Loucy (cell line): ENCODE results near the gene SPSB1.

Experiments used
- H2AFZ ChIP-seq: fragments of 200-600 bp; sonication (generic); 2 replicates; pipeline ENCODE4 v1.6.0; 2016; ENCODE audit warnings: antibody characterized with exemption, mild to moderate bottlenecking, low read length, moderate library complexity
- H3F3A ChIP-seq: fragments of 200-600 bp; 2 replicates; pipeline ENCODE4 v1.6.0; 2016; ENCODE audit warnings: antibody characterized with exemption, low read depth, mild to moderate bottlenecking
- H3K27me3 ChIP-seq: fragments of 200-600 bp; sonication (generic); 2 replicates; pipeline ENCODE4 v1.6.1; 2014; ENCODE audit warnings: low read length, mild to moderate bottlenecking; ENCODE audit not compliant: insufficient read depth, poor library complexity, severe bottlenecking
- H3K36me3 ChIP-seq: fragments of 200-600 bp; sonication (generic); 2 replicates; pipeline ENCODE4 v1.6.1; 2016; ENCODE audit warnings: low read length; ENCODE audit not compliant: insufficient read depth
- H3K4me1 ChIP-seq: fragments of 200-600 bp; sonication (generic); 2 replicates; pipeline ENCODE4 v1.5.1; 2014; ENCODE audit warnings: low read length, mild to moderate bottlenecking; ENCODE audit not compliant: insufficient read depth, poor library complexity, severe bottlenecking
- H3K4me2 ChIP-seq: fragments of 200-600 bp; sonication (generic); 2 replicates; pipeline ENCODE4 v1.6.0; 2014; ENCODE audit warnings: antibody characterized with exemption, low read length, low read depth, mild to moderate bottlenecking; ENCODE audit not compliant: poor library complexity, severe bottlenecking
- H3K4me3 ChIP-seq: fragments of 200-600 bp; sonication (generic); 2 replicates; pipeline ENCODE4 v1.5.1; 2014; ENCODE audit warnings: low read length, mild to moderate bottlenecking, mixed read lengths; ENCODE audit not compliant: poor library complexity, severe bottlenecking
- H3K79me2 ChIP-seq: fragments of 200-600 bp; sonication (generic); 2 replicates; pipeline ENCODE4 v1.6.1; 2014; ENCODE audit warnings: low read length; ENCODE audit not compliant: insufficient read depth
- H3K9ac ChIP-seq: fragments of 200-600 bp; sonication (generic); 2 replicates; pipeline ENCODE4 v1.6.0; 2014; ENCODE audit warnings: mild to moderate bottlenecking, low read depth, low read length, moderate library complexity; ENCODE audit not compliant: poor library complexity, severe bottlenecking
- H3K9me2 ChIP-seq: fragments of 200-600 bp; sonication (generic); replicated peaks from 2 replicates; pipeline ENCODE4 v1.6.1; 2016; ENCODE audit warnings: low read depth, low read length, mixed read lengths
- H3K9me3 ChIP-seq: fragments of 200-600 bp; sonication (generic); 2 replicates; pipeline ENCODE4 v1.6.1; 2014; ENCODE audit warnings: mild to moderate bottlenecking, antibody characterized with exemption, low read length, low read depth; ENCODE audit not compliant: insufficient read depth
- H4K20me1 ChIP-seq: fragments of 200-600 bp; sonication (generic); 2 replicates; pipeline ENCODE4 v1.6.0; 2014; ENCODE audit warnings: antibody characterized with exemption, low read length, mild to moderate bottlenecking; ENCODE audit not compliant: insufficient read depth, poor library complexity, severe bottlenecking
- EZH2phosphoT487 ChIP-seq: fragments of 200-600 bp; IDR thresholded peaks from 2 replicates; pipeline ENCODE4 v1.6.1; 2018; ENCODE audit warnings: antibody characterized with exemption, mild to moderate bottlenecking, moderate library complexity, borderline replicate concordance
- TF ChIP-seq, protein P1 (sequence below): fragments of 200-600 bp; sonication (generic); conservative IDR thresholded peaks from 2 replicates; pipeline ENCODE4 v1.5.1; 2014; ENCODE audit warnings: mild to moderate bottlenecking, antibody characterized with exemption, low read length

Gene SPSB1

GRCh38 chr1:9366298-9366697 lies 73.6 kb downstream of the SPSB1 start:
- no peaks in the 10 kb centered on the region for H3K27me3 ChIP-seq
- H2AFZ ChIP-seq, result no peak overlapping the region
- no peak overlapping the region for H3K9ac ChIP-seq
- H3K9me3 ChIP-seq, result no peaks in the 10 kb centered on the region
- no peak for TF ChIP-seq EZH2phosphoT487
- TF ChIP-seq, protein P1, sequence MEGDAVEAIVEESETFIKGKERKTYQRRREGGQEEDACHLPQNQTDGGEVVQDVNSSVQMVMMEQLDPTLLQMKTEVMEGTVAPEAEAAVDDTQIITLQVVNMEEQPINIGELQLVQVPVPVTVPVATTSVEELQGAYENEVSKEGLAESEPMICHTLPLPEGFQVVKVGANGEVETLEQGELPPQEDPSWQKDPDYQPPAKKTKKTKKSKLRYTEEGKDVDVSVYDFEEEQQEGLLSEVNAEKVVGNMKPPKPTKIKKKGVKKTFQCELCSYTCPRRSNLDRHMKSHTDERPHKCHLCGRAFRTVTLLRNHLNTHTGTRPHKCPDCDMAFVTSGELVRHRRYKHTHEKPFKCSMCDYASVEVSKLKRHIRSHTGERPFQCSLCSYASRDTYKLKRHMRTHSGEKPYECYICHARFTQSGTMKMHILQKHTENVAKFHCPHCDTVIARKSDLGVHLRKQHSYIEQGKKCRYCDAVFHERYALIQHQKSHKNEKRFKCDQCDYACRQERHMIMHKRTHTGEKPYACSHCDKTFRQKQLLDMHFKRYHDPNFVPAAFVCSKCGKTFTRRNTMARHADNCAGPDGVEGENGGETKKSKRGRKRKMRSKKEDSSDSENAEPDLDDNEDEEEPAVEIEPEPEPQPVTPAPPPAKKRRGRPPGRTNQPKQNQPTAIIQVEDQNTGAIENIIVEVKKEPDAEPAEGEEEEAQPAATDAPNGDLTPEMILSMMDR, result no peak
- no peak overlapping the region for H3K4me2 ChIP-seq
- H3K9me2 ChIP-seq, result no peaks in the 10 kb centered on the region
- peaks cover 25% of the 10 kb centered on the region for H4K20me1 ChIP-seq
- peaks cover 65% of the 10 kb centered on the region for H3K79me2 ChIP-seq
- no peak overlapping the region for H3K4me3 ChIP-seq
- H3K4me1 ChIP-seq, result peaks cover 9% of the 10 kb centered on the region
- H3F3A ChIP-seq, result no peaks in the 10 kb centered on the region
- peaks cover 58% of the 10 kb centered on the region for H3K36me3 ChIP-seq

DNA sequence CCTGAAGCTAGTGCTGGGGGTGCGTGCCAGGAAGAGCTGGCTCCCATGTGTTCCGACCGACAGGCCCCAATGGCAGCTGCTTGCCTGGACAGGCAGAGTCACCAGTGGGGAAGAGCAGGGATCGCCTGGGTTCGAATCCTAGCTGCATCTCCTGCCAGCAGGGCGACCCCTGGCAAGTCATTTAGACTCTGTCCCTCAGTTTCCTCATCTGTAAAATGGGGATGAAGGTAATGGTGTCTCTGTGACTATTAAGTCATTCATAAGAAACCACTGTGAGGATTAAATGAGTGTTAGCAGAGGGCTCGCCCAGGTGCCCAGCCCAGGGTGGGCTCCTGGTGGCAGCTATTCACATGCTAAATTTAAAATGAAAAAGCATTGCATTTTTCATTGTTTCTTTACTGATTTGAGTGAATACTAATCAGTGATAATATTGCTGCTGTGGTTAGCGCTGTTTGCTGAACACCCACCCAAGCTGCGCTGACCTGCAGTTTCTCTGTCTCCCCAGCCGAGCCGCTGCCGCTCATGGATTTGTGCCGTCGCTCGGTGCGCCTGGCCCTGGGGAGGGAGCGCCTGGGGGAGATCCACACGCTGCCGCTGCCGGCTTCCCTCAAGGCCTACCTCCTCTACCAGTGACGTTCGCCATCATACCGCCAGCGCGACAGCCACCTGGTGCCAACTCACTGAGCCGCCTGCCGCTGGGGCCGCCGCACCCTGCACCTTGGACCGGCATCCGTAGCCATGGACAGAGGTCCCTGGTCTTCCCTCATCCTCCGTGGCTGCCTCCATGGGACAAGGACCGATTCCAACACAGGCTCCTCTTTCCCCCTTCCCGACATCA lies 74.5 kb downstream of the SPSB1 start:
- TF ChIP-seq EZH2phosphoT487, result no peak
- TF ChIP-seq, protein P1, result no peak
- H4K20me1 ChIP-seq, result peaks cover 25% of the 10 kb centered on the region
- peaks cover 57% of the 10 kb centered on the region for H3K79me2 ChIP-seq
- no peaks in the 10 kb centered on the region for H3F3A ChIP-seq
- no peak overlapping the region for H2AFZ ChIP-seq
- H3K4me2 ChIP-seq, result no peak overlapping the region
- peaks cover 4% of the 10 kb centered on the region for H3K4me1 ChIP-seq
- peaks cover 57% of the 10 kb centered on the region for H3K36me3 ChIP-seq
- no peak overlapping the region for H3K4me3 ChIP-seq
- no peaks in the 10 kb centered on the region for H3K9me3 ChIP-seq
- H3K27me3 ChIP-seq, result no peaks in the 10 kb centered on the region
- no peaks in the 10 kb centered on the region for H3K9me2 ChIP-seq
- H3K9ac ChIP-seq, result no peak overlapping the region

- Histone ChIP-seq H3K9ac (no peak overlapping the region), H3K79me2 (peaks cover 50% of the 10 kb centered on the region), H3K4me3 (no peak overlapping the region), H2AFZ (no peak overlapping the region), H4K20me1 (peaks cover 25% of the 10 kb centered on the region), H3K4me1 (no peaks in the 10 kb centered on the region), H3K9me3 (no peaks in the 10 kb centered on the region), H3K36me3 (peaks cover 55% of the 10 kb centered on the region), H3K9me2 (no peaks in the 10 kb centered on the region), H3K4me2 (no peak overlapping the region), H3F3A (no peaks in the 10 kb centered on the region), H3K27me3 (no peaks in the 10 kb centered on the region)
- TF ChIP-seq EZH2phosphoT487, result no peak
- TF ChIP-seq, protein P1, result no peak
Measured at GRCh38 chr1:9367806-9368205, 75.1 kb downstream of the SPSB1 start.
